GM23338 (cell line): Measurements from ENCODE around the gene REEP1.

Experiments used
- CREB1 ChIP-seq: fragments of 250-450 bp; sonication (Bioruptor Pico); IDR thresholded peaks from 2 replicates; pipeline ENCODE4 v1.5.0; 2020; ENCODE audit warnings: low read depth, mild to moderate bottlenecking, moderate library complexity
- EZH2 ChIP-seq: fragments of 200-600 bp; sonication (generic); IDR thresholded peaks from one replicate; pipeline ENCODE4 v1.8.0; 2017; ENCODE audit warnings: antibody characterized with exemption, mild to moderate bottlenecking, low read depth; ENCODE audit not compliant: unreplicated experiment
- EZH2phosphoT487 ChIP-seq: fragments of 200-600 bp; sonication (generic); IDR thresholded peaks from one replicate; pipeline ENCODE4 v1.8.1; 2018; ENCODE audit warnings: antibody characterized with exemption; ENCODE audit not compliant: unreplicated experiment
- JUNB ChIP-seq: IDR thresholded peaks from one replicate; pipeline ENCODE4 v1.6.1; 2016; ENCODE audit warnings: antibody characterized with exemption; ENCODE audit not compliant: unreplicated experiment
- NANOG ChIP-seq: IDR thresholded peaks from 2 replicates; pipeline ENCODE4 v1.6.1; 2016; ENCODE audit warnings: antibody characterized with exemption, borderline replicate concordance
- POLR2AphosphoS5 ChIP-seq: IDR thresholded peaks from 2 replicates; pipeline ENCODE4 v1.6.1; 2016; ENCODE audit warnings: antibody characterized with exemption, low read depth
- TF ChIP-seq, protein P1 (sequence below), 2 experiments: fragments of 200-600 bp in 1 of 2; sonication (generic) in 1 of 2; conservative IDR thresholded peaks; 2 replicates each; pipeline versions ENCODE4 v1.5.1 to v1.6.1; 2016 to 2017; ENCODE audit warnings: antibody characterized with exemption in 2 of 2, low read depth in 2 of 2, mild to moderate bottlenecking in 2 of 2, moderate library complexity in 1 of 2
- TF ChIP-seq, protein P2 (sequence below): IDR thresholded peaks from one replicate; pipeline ENCODE4 v1.6.1; 2018; ENCODE audit warnings: antibody characterized with exemption; ENCODE audit not compliant: unreplicated experiment
- TF ChIP-seq, protein P3 (sequence below): IDR thresholded peaks from 2 replicates; pipeline ENCODE4 v1.6.1; 2016; ENCODE audit warnings: antibody characterized with exemption

DNA sequence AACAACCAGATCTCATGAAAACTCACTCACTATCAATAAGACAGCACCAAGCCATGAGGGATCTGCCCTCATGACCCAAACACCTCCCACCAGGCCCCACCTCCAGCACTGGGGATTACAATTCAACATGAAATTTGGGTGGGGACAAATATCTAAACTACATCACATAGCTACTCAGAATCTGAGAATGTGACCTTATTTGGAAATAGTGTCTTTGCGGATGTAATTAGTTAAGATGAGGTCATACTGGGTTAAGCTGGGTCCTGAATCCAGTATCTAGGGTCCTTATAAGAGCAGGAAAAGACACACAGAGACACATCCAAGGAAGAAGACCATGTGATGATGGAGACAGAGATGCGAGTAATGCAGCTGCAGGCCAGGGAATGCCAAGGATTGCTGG lies 27.5 kb upstream of the REEP1 start:
- TF ChIP-seq, protein P1, sequence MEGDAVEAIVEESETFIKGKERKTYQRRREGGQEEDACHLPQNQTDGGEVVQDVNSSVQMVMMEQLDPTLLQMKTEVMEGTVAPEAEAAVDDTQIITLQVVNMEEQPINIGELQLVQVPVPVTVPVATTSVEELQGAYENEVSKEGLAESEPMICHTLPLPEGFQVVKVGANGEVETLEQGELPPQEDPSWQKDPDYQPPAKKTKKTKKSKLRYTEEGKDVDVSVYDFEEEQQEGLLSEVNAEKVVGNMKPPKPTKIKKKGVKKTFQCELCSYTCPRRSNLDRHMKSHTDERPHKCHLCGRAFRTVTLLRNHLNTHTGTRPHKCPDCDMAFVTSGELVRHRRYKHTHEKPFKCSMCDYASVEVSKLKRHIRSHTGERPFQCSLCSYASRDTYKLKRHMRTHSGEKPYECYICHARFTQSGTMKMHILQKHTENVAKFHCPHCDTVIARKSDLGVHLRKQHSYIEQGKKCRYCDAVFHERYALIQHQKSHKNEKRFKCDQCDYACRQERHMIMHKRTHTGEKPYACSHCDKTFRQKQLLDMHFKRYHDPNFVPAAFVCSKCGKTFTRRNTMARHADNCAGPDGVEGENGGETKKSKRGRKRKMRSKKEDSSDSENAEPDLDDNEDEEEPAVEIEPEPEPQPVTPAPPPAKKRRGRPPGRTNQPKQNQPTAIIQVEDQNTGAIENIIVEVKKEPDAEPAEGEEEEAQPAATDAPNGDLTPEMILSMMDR (conservative IDR thresholded peaks at IDR 0.05; ENCODE audit: low read depth in 2 of 2) = no peak
- TF ChIP-seq NANOG = no peak
- no peak for TF ChIP-seq EZH2
- TF ChIP-seq EZH2phosphoT487 = no peak
- TF ChIP-seq CREB1 (CRISPR knock-in tag) = no peak
- no peak for TF ChIP-seq POLR2AphosphoS5
- TF ChIP-seq, protein P2, sequence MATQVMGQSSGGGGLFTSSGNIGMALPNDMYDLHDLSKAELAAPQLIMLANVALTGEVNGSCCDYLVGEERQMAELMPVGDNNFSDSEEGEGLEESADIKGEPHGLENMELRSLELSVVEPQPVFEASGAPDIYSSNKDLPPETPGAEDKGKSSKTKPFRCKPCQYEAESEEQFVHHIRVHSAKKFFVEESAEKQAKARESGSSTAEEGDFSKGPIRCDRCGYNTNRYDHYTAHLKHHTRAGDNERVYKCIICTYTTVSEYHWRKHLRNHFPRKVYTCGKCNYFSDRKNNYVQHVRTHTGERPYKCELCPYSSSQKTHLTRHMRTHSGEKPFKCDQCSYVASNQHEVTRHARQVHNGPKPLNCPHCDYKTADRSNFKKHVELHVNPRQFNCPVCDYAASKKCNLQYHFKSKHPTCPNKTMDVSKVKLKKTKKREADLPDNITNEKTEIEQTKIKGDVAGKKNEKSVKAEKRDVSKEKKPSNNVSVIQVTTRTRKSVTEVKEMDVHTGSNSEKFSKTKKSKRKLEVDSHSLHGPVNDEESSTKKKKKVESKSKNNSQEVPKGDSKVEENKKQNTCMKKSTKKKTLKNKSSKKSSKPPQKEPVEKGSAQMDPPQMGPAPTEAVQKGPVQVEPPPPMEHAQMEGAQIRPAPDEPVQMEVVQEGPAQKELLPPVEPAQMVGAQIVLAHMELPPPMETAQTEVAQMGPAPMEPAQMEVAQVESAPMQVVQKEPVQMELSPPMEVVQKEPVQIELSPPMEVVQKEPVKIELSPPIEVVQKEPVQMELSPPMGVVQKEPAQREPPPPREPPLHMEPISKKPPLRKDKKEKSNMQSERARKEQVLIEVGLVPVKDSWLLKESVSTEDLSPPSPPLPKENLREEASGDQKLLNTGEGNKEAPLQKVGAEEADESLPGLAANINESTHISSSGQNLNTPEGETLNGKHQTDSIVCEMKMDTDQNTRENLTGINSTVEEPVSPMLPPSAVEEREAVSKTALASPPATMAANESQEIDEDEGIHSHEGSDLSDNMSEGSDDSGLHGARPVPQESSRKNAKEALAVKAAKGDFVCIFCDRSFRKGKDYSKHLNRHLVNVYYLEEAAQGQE = no peak
- TF ChIP-seq, protein P3, sequence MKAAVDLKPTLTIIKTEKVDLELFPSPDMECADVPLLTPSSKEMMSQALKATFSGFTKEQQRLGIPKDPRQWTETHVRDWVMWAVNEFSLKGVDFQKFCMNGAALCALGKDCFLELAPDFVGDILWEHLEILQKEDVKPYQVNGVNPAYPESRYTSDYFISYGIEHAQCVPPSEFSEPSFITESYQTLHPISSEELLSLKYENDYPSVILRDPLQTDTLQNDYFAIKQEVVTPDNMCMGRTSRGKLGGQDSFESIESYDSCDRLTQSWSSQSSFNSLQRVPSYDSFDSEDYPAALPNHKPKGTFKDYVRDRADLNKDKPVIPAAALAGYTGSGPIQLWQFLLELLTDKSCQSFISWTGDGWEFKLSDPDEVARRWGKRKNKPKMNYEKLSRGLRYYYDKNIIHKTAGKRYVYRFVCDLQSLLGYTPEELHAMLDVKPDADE = no peak
- TF ChIP-seq JUNB = no peak
